Testis (tissue), 2 donors: ENCODE measurements around the gene PIAS4.

Experiments used
- CTCF ChIP-seq, 3 experiments: fragments of 450-650 bp in 2 of 3; fragments of 200-600 bp in 1 of 3; sonication (generic) in 1 of 3; IDR thresholded peaks; one replicate each; pipeline ENCODE4 v1.5.1; 2016 to 2019; ENCODE audit warnings: antibody characterized with exemption in 3 of 3, mild to moderate bottlenecking in 2 of 3, moderate library complexity in 1 of 3
- POLR2A ChIP-seq: fragments of 450-650 bp; IDR thresholded peaks from one replicate; pipeline ENCODE4 v1.6.1; 2017; ENCODE audit warnings: antibody characterized with exemption, mild to moderate bottlenecking, moderate library complexity

- TF ChIP-seq CTCF (IDR thresholded peaks at IDR 0.05) (no peak), POLR2A (no peak)
Observed at GRCh38 chr19:4055209-4055552, 47.6 kb downstream of the PIAS4 start.
